ENCODE data around the gene MRPS21.
A peak's percentile ranks its signal among the peaks of the same experiment; 100 is the strongest.

The MRPS21 gene

GRCh38 chr1:150293433-150294253, at the start of gene MRPS21:
Gene MRPS21 (plus strand): TSS chr1:150293861. CDS start chr1:150294367, 506 bp downstream.
- no peaks in the 10 kb centered on the region for H3K9me3 ChIP-seq (ENCODE audit: control insufficient read depth, insufficient read depth, low read length)
- H3K27me3 ChIP-seq (ENCODE audit: control insufficient read depth, insufficient read depth, low read length), result no peaks in the 10 kb centered on the region

GRCh38 chr1:150249936-150250335, 43.7 kb upstream of the MRPS21 start:
- Histone ChIP-seq H3K4me1 (ENCODE audit: control insufficient read depth, insufficient read depth, low read length) (no peaks in the 10 kb centered on the region), H3K27ac (ENCODE audit: low read depth, low read length) (no peak overlapping the region), H3K4me3 (ENCODE audit: low read depth, low read length) (no peak overlapping the region), H3K27me3 (ENCODE audit: control insufficient read depth, insufficient read depth, low read length) (no peaks in the 10 kb centered on the region), H3K9me3 (ENCODE audit: control insufficient read depth, insufficient read depth, low read length) (no peaks in the 10 kb centered on the region), H3K36me3 (ENCODE audit: control insufficient read depth, insufficient read depth, low read length) (no peaks in the 10 kb centered on the region), H3K9ac (ENCODE audit: low read depth, low read length) (no peak overlapping the region)

More at GRCh38 chr1:150293433-150294253, at the start of gene MRPS21:
- peaks cover 33% of the 10 kb centered on the region for H3K36me3 ChIP-seq (ENCODE audit: control insufficient read depth, insufficient read depth, low read length)
- H3K4me1 ChIP-seq (ENCODE audit: control insufficient read depth, insufficient read depth, low read length), result 0 out of 2 replicates have a peak, but pooled peaks cover 5% of the 10 kb centered on the region
- H3K4me3 ChIP-seq (ENCODE audit: low read depth, low read length), result peak within 1 kb of the TSS; percentile 96
- H3K9ac ChIP-seq (ENCODE audit: low read depth, low read length), result peak within 1 kb of the TSS; percentile 93
- peak within 1 kb of the TSS; percentile 79 for H3K27ac ChIP-seq (ENCODE audit: low read depth, low read length)

GRCh38 chr1:150256198-150256553, 37.5 kb upstream of the MRPS21 start:
- Histone ChIP-seq H3K4me3 (ENCODE audit: low read depth, low read length) (peak overlapping the region; percentile 79), H3K27ac (ENCODE audit: low read depth, low read length) (peak overlapping the region; percentile 93), H3K9me3 (ENCODE audit: control insufficient read depth, insufficient read depth, low read length) (no peaks in the 10 kb centered on the region), H3K9ac (ENCODE audit: low read depth, low read length) (peak overlapping the region; percentile 69), H3K27me3 (ENCODE audit: control insufficient read depth, insufficient read depth, low read length) (no peaks in the 10 kb centered on the region), H3K4me1 (ENCODE audit: control insufficient read depth, insufficient read depth, low read length) (peaks cover 36% of the 10 kb centered on the region), H3K36me3 (ENCODE audit: control insufficient read depth, insufficient read depth, low read length) (peaks cover 2% of the 10 kb centered on the region)

- Histone ChIP-seq H3K27me3 (ENCODE audit: control insufficient read depth, insufficient read depth, low read length) (no peaks in the 10 kb centered on the region), H3K4me3 (ENCODE audit: low read depth, low read length) (peak overlapping the region; percentile 79), H3K27ac (ENCODE audit: low read depth, low read length) (peak overlapping the region; percentile 93)
Observed at GRCh38 chr1:150256554-150257341, 36.9 kb upstream of the MRPS21 start.

GRCh38 chr1:150257624-150258585, 35.8 kb upstream of the MRPS21 start, which contains the start of gene CA14:
Gene CA14 (plus strand): TSS chr1:150257774. CDS start chr1:150258129, 355 bp downstream.
- Histone ChIP-seq H3K9me3 (ENCODE audit: control insufficient read depth, insufficient read depth, low read length) (no peaks in the 10 kb centered on the region), H3K27ac (ENCODE audit: low read depth, low read length) (peak within 1 kb of the TSS; percentile 93), H3K9ac (ENCODE audit: low read depth, low read length) (peak within 1 kb of the TSS; percentile 69), H3K4me1 (ENCODE audit: control insufficient read depth, insufficient read depth, low read length) (peaks cover 36% of the 10 kb centered on the region), H3K27me3 (ENCODE audit: control insufficient read depth, insufficient read depth, low read length) (no peaks in the 10 kb centered on the region), H3K4me3 (ENCODE audit: low read depth, low read length) (peak within 1 kb of the TSS; percentile 79), H3K36me3 (ENCODE audit: control insufficient read depth, insufficient read depth, low read length) (peaks cover 20% of the 10 kb centered on the region)

More at GRCh38 chr1:150256554-150257341, 36.9 kb upstream of the MRPS21 start:
- no peaks in the 10 kb centered on the region for H3K9me3 ChIP-seq (ENCODE audit: control insufficient read depth, insufficient read depth, low read length)
- peaks cover 36% of the 10 kb centered on the region for H3K4me1 ChIP-seq (ENCODE audit: control insufficient read depth, insufficient read depth, low read length)
- H3K36me3 ChIP-seq (ENCODE audit: control insufficient read depth, insufficient read depth, low read length), result peaks cover 8% of the 10 kb centered on the region
- peak overlapping the region; percentile 69 for H3K9ac ChIP-seq (ENCODE audit: low read depth, low read length)

GRCh38 chr1:150259217-150259616, 34.4 kb upstream of the MRPS21 start:
- Histone ChIP-seq H3K4me3 (ENCODE audit: low read depth, low read length) (peak overlapping the region; percentile 79), H3K4me1 (ENCODE audit: control insufficient read depth, insufficient read depth, low read length) (peaks cover 36% of the 10 kb centered on the region), H3K27ac (ENCODE audit: low read depth, low read length) (peak overlapping the region; percentile 93), H3K27me3 (ENCODE audit: control insufficient read depth, insufficient read depth, low read length) (no peaks in the 10 kb centered on the region), H3K36me3 (ENCODE audit: control insufficient read depth, insufficient read depth, low read length) (peaks cover 31% of the 10 kb centered on the region), H3K9me3 (ENCODE audit: control insufficient read depth, insufficient read depth, low read length) (no peaks in the 10 kb centered on the region), H3K9ac (ENCODE audit: low read depth, low read length) (no peak overlapping the region; the same call in 1 of the 2 replicates)

- Histone ChIP-seq H3K27ac (ENCODE audit: low read depth, low read length) (peak overlapping the region; percentile 93), H3K9ac (ENCODE audit: low read depth, low read length) (no peak overlapping the region), H3K4me3 (ENCODE audit: low read depth, low read length) (peak overlapping the region; percentile 79), H3K27me3 (ENCODE audit: control insufficient read depth, insufficient read depth, low read length) (no peaks in the 10 kb centered on the region), H3K4me1 (ENCODE audit: control insufficient read depth, insufficient read depth, low read length) (peaks cover 36% of the 10 kb centered on the region), H3K36me3 (ENCODE audit: control insufficient read depth, insufficient read depth, low read length) (peaks cover 39% of the 10 kb centered on the region), H3K9me3 (ENCODE audit: control insufficient read depth, insufficient read depth, low read length) (no peaks in the 10 kb centered on the region)
Observed at GRCh38 chr1:150259758-150260669, 33.6 kb upstream of the MRPS21 start.

GRCh38 chr1:150261367-150261766, 32.3 kb upstream of the MRPS21 start:
- no peak overlapping the region for H3K27ac ChIP-seq (ENCODE audit: low read depth, low read length)
- H3K9me3 ChIP-seq (ENCODE audit: control insufficient read depth, insufficient read depth, low read length), result no peaks in the 10 kb centered on the region
- no peak overlapping the region for H3K4me3 ChIP-seq (ENCODE audit: low read depth, low read length)
- peaks cover 26% of the 10 kb centered on the region for H3K4me1 ChIP-seq (ENCODE audit: control insufficient read depth, insufficient read depth, low read length)
- no peaks in the 10 kb centered on the region for H3K27me3 ChIP-seq (ENCODE audit: control insufficient read depth, insufficient read depth, low read length)
- H3K9ac ChIP-seq (ENCODE audit: low read depth, low read length), result no peak overlapping the region
- H3K36me3 ChIP-seq (ENCODE audit: control insufficient read depth, insufficient read depth, low read length), result peaks cover 53% of the 10 kb centered on the region

- Histone ChIP-seq H3K27me3 (ENCODE audit: control insufficient read depth, insufficient read depth, low read length) (no peaks in the 10 kb centered on the region), H3K9ac (ENCODE audit: low read depth, low read length) (no peak overlapping the region), H3K9me3 (ENCODE audit: control insufficient read depth, insufficient read depth, low read length) (no peaks in the 10 kb centered on the region), H3K4me3 (ENCODE audit: low read depth, low read length) (no peak overlapping the region), H3K36me3 (ENCODE audit: control insufficient read depth, insufficient read depth, low read length) (peaks cover 63% of the 10 kb centered on the region), H3K4me1 (ENCODE audit: control insufficient read depth, insufficient read depth, low read length) (peaks cover 15% of the 10 kb centered on the region), H3K27ac (ENCODE audit: low read depth, low read length) (no peak overlapping the region)
Observed at GRCh38 chr1:150262388-150263320, 31.0 kb upstream of the MRPS21 start.

All from HUES48 (cell line).